OCI-LY3 (cell line): Measurements from ENCODE around the gene TIAL1.
"Not testable (repeated sequence)": the region's sequence is repeated elsewhere in the genome, so short reads cannot be mapped to it uniquely, and the experiment has no call there.

ENCODE experiments used
- H2AFZ ChIP-seq: fragments of 200-600, 300-600 bp; shearing (Covaris generic); 2 replicates; pipeline ENCODE4 v1.6.0; 2014; ENCODE audit warnings: antibody characterized with exemption, low read depth, low read length
- H3K27ac ChIP-seq: fragments of 200-600, 300-600 bp; sonication (generic); 2 replicates; pipeline ENCODE4 v1.5.1; 2014; ENCODE audit warnings: mild to moderate bottlenecking, low read length, moderate library complexity, mixed read lengths
- H3K27me3 ChIP-seq: fragments of 200-600, 300-600 bp; sonication (generic); 2 replicates; pipeline ENCODE4 v1.6.1; 2014; ENCODE audit warnings: low read depth, low read length, mixed read lengths
- H3K36me3 ChIP-seq: fragments of 200-600, 300-600 bp; sonication (generic); replicated peaks from 2 replicates; pipeline ENCODE3; 2014; ENCODE audit warnings: low read depth, low read length, mixed read lengths
- H3K4me1 ChIP-seq: fragments of 300-600, 200-600 bp; sonication (generic); 2 replicates; pipeline ENCODE4 v1.6.1; 2014; ENCODE audit warnings: low read length, mixed read lengths
- H3K4me2 ChIP-seq: fragments of 200-600, 300-600 bp; sonication (generic); 2 replicates; pipeline ENCODE4 v1.6.1; 2014; ENCODE audit warnings: low read length, mixed read lengths
- H3K4me3 ChIP-seq: fragments of 300-600, 200-600 bp; sonication (generic); 2 replicates; pipeline ENCODE4 v1.5.1; 2014; ENCODE audit warnings: antibody characterized with exemption, mild to moderate bottlenecking, low read length, moderate library complexity
- H3K79me2 ChIP-seq: fragments of 300-600, 200-600 bp; shearing (Covaris generic); 2 replicates; pipeline ENCODE4 v1.6.1; 2014; ENCODE audit warnings: mild to moderate bottlenecking, low read length, mixed read lengths
- H3K9ac ChIP-seq: fragments of 300-600, 200-600 bp; shearing (Covaris generic); 2 replicates; pipeline ENCODE4 v1.6.0; 2014; ENCODE audit warnings: mild to moderate bottlenecking, low read length, moderate library complexity
- H3K9me3 ChIP-seq: fragments of 200-600, 300-600 bp; shearing (Covaris generic); 2 replicates; pipeline ENCODE4 v1.6.1; 2014; ENCODE audit warnings: low read length, mixed read lengths; ENCODE audit not compliant: insufficient read depth
- H4K20me1 ChIP-seq: fragments of 200-600, 300-600 bp; sonication (generic); 2 replicates; pipeline ENCODE4 v1.6.1; 2016; ENCODE audit warnings: low read length, mixed read lengths; ENCODE audit not compliant: insufficient read depth
- EZH2phosphoT487 ChIP-seq: fragments of 200-600 bp; shearing (Covaris generic); IDR thresholded peaks from 2 replicates; pipeline ENCODE4 v1.6.1; 2018; ENCODE audit warnings: antibody characterized with exemption, mixed run types, low read depth
- TF ChIP-seq, protein P1 (sequence below): fragments of 200-600, 300-600 bp; sonication (generic); IDR thresholded peaks from 2 replicates; pipeline ENCODE4 v1.5.1; 2014; ENCODE audit warnings: antibody characterized with exemption, low read length, low read depth

Gene TIAL1

DNA sequence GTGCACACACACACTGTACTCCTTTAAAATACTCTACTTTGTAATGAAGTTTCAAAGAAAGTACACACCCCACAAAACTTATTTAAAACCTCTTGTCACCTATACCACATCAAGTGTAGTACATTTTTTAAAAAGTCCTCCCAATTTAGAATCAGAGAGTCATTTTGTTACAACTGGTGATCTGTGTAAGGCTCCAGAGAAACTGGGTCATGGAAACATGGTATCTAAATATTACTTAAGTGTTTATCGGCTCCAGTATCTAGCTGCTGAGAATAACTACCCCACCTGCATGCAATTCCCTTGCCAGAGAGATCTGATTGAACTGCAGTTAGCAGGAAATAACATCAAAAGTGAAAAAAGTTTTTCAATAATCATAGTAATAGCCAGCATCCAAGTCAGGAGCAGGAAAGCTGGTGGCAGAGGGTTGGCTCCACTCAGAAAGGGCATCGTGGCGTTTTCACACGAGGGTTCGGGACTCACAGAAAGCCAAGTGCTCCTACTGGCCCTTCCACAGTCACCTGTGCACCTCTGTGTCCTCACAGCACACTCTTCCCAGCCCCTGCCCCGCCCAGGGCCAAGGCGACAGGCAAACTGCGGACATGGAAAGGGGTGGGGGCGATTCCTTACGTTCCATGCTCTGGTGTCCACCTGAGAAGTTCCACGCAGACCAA is 60.8 kb downstream of the TIAL1 start:
- H3K4me3 ChIP-seq, result no peak overlapping the region
- peaks cover 29% of the 10 kb centered on the region for H3K4me1 ChIP-seq
- peaks cover 60% of the 10 kb centered on the region for H4K20me1 ChIP-seq
- no peak overlapping the region for H3K9ac ChIP-seq
- peaks cover 6% of the 10 kb centered on the region for H3K36me3 ChIP-seq
- no peak overlapping the region for H3K27ac ChIP-seq
- no peak for TF ChIP-seq EZH2phosphoT487
- TF ChIP-seq, protein P1, sequence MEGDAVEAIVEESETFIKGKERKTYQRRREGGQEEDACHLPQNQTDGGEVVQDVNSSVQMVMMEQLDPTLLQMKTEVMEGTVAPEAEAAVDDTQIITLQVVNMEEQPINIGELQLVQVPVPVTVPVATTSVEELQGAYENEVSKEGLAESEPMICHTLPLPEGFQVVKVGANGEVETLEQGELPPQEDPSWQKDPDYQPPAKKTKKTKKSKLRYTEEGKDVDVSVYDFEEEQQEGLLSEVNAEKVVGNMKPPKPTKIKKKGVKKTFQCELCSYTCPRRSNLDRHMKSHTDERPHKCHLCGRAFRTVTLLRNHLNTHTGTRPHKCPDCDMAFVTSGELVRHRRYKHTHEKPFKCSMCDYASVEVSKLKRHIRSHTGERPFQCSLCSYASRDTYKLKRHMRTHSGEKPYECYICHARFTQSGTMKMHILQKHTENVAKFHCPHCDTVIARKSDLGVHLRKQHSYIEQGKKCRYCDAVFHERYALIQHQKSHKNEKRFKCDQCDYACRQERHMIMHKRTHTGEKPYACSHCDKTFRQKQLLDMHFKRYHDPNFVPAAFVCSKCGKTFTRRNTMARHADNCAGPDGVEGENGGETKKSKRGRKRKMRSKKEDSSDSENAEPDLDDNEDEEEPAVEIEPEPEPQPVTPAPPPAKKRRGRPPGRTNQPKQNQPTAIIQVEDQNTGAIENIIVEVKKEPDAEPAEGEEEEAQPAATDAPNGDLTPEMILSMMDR, result no peak
- no peak overlapping the region for H3K4me2 ChIP-seq
- peaks cover 90% of the 10 kb centered on the region for H3K79me2 ChIP-seq
- H3K9me3 ChIP-seq, result no peaks in the 10 kb centered on the region
- H3K27me3 ChIP-seq, result no peaks in the 10 kb centered on the region
- H2AFZ ChIP-seq, result no peak overlapping the region

DNA sequence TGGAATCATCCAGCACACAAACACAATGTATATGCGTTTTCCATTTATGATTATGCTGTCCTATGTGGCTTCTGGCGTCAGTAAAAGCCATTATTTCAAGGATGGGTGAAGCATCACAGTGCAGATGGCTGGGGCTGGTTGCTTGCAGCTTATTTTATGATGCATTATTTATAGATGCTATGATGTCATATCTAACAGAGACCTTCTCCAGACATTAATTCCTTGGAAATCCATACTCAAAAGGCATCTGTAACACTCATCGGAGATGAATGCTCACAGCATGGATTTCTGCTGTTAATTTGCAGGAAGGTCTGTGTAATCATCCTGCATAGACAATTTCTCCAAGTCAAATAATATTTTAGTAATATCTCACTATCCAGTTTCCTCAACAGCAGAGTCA is 61.5 kb downstream of the TIAL1 start:
- no peak overlapping the region for H3K4me2 ChIP-seq
- H2AFZ ChIP-seq, result no peak overlapping the region
- H3K4me3 ChIP-seq, result no peak overlapping the region
- peaks cover 90% of the 10 kb centered on the region for H3K79me2 ChIP-seq
- H3K4me1 ChIP-seq, result peaks cover 22% of the 10 kb centered on the region
- H3K9me3 ChIP-seq, result no peaks in the 10 kb centered on the region
- H3K9ac ChIP-seq, result no peak overlapping the region
- no peak overlapping the region for H3K27ac ChIP-seq
- peaks cover 60% of the 10 kb centered on the region for H4K20me1 ChIP-seq
- no peaks in the 10 kb centered on the region for H3K27me3 ChIP-seq
- peaks cover 6% of the 10 kb centered on the region for H3K36me3 ChIP-seq
- TF ChIP-seq EZH2phosphoT487, result no peak

DNA sequence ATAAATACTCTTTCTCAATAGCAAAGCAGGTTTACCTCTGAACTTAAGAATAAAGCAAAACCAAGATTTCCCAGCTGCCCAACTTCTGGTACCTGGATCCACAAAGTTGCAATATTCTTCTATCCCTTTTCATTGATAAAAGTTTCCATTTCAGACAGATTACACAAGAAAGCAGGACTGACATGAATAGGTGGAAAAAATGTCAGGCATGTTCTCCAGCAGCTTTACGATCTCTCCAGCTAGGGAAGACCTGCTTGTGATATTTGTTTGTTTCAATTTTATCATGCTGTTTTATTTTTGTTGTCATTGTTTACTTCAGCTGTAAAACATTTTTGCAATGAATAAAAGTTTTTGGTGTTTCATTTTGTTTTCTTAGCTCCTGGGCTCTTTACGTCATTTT is 63.3 kb downstream of the TIAL1 start:
- no peaks in the 10 kb centered on the region for H3K9me3 ChIP-seq
- peaks cover 49% of the 10 kb centered on the region for H4K20me1 ChIP-seq
- H2AFZ ChIP-seq, result no peak overlapping the region
- no peak overlapping the region for H3K4me2 ChIP-seq
- H3K27ac ChIP-seq, result no peak overlapping the region
- H3K4me1 ChIP-seq, result peaks cover 4% of the 10 kb centered on the region
- H3K9ac ChIP-seq, result no peak overlapping the region
- peaks cover 6% of the 10 kb centered on the region for H3K36me3 ChIP-seq
- no peak overlapping the region for H3K4me3 ChIP-seq
- TF ChIP-seq, protein P1, result no peak
- TF ChIP-seq EZH2phosphoT487, result no peak
- H3K79me2 ChIP-seq, result peaks cover 88% of the 10 kb centered on the region
- no peaks in the 10 kb centered on the region for H3K27me3 ChIP-seq

DNA sequence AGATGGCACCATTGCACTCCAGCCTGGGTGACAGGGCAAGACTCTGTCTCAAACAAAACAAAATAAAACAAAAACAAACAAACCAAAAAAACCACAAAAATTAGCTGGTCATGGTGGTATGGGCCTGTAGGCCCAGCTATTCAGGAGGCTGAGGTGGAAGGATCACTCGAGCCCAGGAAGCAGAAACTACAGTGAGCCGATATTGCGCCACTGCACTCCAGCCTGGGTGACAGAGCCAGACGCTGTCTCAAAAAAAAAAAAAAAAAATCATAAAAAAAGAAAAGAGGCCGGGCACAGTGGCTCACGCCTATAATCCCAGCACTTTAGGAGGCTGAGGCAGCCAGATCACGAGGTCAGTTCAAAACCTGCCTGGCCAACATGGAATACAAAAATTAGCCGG is 64.0 kb downstream of the TIAL1 start:
- not testable (repeated sequence) for H3K4me1 ChIP-seq, H3K27me3 ChIP-seq, H3K4me2 ChIP-seq, H3K9me3 ChIP-seq, H3K36me3 ChIP-seq, H3K4me3 ChIP-seq, H2AFZ ChIP-seq, H3K27ac ChIP-seq, H3K9ac ChIP-seq
- peaks cover 43% of the 10 kb centered on the region for H4K20me1 ChIP-seq
- H3K79me2 ChIP-seq, result peaks cover 87% of the 10 kb centered on the region

DNA sequence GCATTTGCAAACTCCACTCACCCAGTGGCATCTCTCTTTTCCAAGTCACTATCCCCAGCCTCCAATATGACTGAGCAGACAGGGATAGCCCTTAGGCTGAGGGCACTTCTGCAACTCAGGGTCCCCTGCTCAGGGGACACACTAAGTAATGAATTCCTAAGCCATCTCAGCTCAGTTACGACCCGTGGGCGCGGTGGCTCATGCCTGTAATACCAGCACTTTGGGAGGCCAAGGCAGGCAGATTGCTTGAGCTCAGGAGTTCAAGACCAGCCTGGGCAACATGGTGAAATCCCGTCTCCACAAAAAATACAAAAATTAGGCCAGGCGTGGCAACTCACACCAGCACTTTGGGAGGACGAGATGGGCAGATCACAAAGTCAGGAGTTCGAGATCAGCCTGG is 64.5 kb downstream of the TIAL1 start:
- not testable (repeated sequence) for H2AFZ ChIP-seq, H3K27ac ChIP-seq, H3K4me1 ChIP-seq, H3K4me2 ChIP-seq, H3K36me3 ChIP-seq, H3K4me3 ChIP-seq, H3K9me3 ChIP-seq, H3K9ac ChIP-seq, H3K27me3 ChIP-seq
- peaks cover 43% of the 10 kb centered on the region for H4K20me1 ChIP-seq
- H3K79me2 ChIP-seq, result peaks cover 87% of the 10 kb centered on the region
